GM18517 (cell line): ENCODE measurements around the gene RNF150.

Experiments used
- ATAC-seq: cut with Tn5 transposase; IDR thresholded peaks from one replicate; pipeline ENCODE4 v1.9.1; 2021; ENCODE audit warnings: mild to moderate bottlenecking, moderate library complexity; ENCODE audit not compliant: unreplicated experiment

RNF150 gene

DNA sequence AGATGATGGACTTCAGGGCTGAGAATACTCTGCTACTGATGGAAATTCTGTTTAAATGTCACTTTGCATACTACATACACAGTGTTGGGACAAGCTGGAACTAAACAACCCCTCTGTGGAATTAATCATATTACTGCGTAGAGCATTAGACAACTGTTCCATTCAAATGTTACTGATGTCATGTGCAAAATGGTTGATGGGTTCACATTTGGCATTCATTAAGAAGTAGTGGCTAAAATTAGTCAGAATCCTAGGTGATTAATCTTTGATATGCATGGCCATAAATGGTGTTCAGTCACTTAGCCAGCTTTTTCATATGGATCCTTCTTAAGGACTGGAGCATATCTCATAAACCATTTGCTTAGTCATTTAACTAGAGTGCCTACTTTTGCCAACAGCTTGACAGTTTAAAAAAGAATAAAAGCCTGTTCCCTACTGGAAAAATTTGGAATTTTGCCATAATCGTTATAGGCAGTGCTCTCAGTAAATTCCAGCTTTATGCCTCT lies 105.2 kb downstream of the RNF150 start:
- ATAC-seq = no peak

DNA sequence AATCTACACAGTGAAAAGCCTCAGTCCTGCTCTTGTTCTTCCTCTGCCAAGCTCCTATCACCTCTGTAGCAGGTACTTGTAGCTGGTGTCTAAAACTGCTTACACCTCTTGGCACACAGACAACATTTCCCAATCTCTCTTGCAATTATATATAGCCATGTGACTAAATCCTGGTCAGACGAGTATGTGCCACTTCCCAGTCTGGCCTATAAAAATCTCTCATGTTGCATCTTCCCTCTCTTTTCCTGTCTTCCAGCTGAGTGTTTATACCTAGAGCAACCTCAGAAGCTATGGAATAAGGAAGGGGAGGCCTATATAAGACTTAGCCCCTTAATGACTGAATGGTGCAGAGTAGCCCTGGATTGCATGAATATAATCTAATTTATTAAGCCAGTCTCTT lies 105.8 kb downstream of the RNF150 start:
- no peak for ATAC-seq

DNA sequence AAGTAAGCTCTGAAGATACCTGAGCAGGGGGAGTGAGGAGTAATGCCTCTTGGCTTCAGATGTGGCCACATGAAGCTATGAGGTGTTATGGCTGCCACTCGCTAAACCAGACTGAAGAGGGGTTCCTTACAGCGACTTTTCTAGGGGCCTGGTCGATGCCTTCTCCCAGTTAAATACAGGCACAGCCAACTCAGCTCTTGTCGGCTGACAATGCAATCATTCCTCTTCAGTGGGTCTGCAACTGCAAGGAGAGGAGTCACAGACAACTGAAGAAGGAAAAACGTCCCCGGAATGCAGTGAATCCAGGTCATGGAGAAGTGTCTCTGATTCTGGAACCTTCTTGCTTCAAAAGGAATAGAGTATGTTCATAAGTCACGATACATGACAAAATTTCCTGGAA lies 106.4 kb downstream of the RNF150 start:
- no peak for ATAC-seq

DNA sequence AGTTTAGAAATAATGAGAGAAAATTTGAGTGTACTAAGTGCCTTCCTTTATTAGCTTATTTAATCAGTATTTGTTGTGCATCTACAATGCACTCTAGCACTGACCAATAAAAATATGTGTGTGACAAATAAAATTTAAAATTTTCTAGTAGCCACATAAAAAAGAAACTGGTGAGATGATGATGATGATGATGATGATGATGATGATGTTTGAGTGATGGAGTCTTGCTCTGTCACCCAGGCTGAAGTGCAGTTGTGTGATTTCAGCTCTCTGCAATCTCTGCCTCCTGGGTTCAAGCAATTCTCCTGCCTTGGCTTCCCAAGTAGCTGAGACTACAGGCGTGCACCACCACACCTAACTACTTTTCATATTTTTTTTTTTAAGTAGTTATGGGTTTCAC lies 110.2 kb downstream of the RNF150 start:
- ATAC-seq = no peak

DNA sequence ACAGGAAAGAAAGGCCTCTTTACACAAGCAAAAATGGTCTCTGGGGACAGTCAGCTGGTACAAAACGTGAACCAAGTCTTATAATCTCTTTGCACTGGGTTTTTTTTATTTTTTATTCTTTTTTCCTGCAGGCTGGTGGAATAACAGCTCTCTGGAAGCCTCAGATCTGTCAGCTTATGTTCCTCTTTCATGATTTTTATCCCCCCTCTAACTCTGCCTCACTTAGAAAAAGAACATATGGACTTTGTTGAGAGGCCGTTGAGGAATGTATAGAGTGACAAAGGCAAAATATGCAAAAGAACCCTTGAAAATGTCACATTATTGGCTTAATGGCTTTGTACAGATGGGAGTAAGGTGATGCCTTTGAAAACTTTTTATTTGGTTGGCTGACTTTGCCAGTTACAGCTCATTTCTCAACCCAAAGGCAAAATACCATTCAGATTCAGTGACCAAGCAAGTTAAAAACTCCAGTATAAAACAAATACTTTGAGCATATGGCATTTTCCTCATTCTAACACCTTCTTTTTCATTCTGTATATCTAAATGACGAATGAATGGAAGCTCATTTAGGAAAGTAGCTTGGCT lies 111.1 kb downstream of the RNF150 start:
- ATAC-seq = no peak

DNA sequence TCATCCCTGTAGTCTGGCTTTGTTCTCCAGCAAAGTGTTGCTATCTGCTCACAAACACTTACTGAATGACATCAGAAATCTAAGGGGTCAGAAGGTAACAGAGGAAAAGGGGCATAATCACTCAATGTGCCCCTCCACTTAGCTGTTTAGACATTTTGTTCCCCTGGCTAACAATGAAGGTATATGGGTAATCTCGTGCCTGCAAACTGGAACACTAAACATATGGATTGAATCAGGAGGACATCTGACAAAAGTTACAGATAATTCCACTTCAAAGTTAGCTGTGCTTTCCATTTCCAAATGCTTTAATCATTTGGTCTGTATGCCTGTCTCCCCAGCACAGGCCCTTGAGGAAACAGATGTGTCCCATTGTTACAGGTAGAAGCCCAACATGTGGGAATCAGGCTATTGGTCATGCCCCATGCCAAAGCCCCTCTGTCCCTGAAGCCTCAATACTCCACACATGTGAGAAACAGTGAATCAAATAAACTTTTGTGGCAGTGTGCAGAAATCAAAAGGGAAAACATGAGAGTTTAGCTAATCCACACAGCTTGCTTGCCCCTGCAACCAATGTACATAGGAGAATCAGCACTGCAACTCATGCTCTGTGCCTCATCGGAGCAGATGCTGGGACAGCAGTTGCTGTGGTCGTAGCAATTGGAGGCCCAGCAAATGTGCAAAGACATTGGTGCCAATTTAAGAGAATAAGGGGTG lies 111.7 kb downstream of the RNF150 start:
- ATAC-seq = no peak

DNA sequence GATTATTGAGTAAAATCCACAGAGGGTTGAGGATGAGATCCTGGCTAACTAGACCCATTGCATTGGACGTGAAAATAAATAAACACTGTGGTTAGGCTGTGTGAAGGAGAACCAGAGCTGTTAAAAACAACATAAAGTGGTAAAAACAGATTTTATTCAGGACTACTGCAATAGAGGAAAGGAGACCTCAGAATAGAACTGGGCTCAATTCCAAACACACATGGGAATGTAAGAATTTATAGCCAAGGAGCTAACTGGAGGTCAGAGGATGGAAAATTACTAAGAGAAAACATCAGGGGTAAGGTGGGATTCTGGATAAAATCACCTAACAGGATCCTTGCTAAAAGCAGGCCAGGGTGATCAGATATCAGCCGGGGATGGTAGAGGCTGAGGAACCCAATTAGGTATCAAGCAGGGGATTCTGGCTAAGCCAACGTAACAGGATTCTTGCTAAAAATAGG lies 112.4 kb downstream of the RNF150 start:
- ATAC-seq = no peak

DNA sequence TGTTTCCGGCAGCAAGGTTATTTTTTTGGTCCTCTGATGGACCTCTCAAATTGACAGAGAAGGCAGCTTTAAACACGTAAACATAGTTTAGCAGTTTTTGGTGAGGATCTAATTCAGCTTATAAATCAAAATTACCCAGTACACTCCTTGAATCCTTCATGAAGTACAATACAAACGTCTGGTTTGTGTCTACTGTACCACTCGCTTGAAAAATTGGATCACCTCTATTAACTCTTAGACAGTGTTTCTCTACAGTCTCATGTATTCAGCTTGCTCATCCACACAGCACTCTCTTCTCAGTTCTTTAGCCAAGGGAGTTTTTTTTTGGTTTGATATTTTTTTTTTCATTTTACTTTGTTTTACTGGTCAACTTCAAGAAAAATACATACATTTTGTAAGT lies 113.5 kb downstream of the RNF150 start:
- no peak for ATAC-seq

DNA sequence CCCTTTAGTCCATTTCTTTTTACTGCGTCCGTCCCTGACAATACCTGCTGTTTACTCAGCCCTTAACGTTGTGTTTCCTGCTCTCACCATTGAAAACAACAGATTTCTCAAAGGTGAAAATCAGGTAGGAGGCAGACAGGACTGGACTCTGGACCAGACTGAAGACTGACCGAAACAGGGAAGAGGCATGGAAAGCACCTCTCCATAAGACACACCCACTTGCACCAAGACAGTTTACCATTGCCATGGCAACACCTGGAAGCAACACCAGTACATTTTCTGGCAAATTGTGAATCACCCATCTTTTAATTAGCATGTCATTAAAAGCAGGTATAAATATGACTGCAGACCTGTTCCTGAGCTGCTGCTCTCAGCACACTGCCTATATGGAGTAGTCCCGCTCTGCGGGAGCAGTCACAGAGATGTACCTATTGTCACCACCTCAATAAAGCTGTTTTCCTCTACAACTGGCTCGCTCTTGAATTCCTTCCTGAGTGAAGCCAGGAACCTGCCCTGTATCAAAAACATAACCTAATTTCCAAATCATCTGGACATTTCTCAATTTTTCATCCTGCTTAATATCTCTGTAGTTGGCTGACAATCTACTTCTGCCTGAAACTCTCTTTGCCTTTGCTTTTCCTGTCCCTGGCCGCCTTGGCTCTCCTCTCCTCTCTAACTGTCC lies 117.0 kb downstream of the RNF150 start:
- no peak for ATAC-seq

DNA sequence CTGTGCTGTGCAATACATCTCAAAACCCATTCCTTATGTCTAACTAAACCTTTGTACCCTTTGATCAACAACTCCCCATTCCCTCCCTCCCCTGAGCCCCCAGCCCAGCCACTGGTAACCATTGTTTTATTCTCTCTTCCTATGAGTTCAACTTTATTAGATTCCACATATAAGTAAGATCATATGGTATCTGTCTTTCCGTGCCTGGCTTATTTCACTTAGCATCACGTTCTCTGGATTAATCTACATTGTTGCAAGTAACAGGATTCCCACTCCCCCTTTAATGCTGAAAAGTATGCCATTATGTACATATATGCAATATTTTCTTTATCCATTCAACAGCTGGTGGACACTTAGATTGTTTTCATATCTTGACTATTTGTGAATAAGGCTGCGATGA lies 119.4 kb downstream of the RNF150 start:
- ATAC-seq = no peak

DNA sequence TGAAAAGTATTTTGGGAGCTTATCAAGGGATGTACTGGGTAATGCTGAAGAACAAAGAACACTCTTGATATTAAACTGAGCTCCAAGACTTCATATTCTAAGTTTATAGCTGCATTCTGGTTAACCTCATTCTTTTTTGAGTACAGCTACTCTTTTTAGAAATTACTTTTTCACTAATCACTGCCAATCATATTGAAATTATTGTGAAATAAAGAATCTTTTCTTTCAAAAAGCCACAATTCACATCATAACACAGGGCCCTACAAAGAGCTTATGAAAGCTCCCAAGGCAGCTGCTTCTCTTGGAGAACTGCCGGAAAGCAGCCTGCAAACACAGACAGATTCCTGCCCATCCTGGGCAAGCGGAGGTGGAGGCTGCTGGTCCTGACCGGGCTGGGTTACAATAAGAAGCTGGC lies 121.4 kb downstream of the RNF150 start:
- no peak for ATAC-seq

DNA sequence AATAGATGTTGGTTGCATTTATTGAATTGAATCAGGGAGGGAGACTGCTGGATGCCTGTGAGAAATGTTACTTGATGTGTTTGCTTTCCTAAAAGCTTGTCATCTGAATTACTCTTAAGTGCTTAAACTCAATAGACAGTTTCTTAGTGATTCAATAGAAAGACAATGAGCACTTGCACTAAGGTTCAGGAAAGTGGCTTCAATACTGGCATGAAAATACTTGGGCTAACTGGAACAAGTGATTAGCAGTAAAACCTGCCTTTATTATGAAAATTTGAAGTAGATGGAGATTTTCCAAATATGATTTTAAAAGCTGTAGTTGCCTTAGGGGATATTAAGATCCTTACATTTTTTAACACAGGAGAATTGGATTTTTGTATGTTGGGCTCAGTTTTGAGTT lies 123.3 kb downstream of the RNF150 start:
- ATAC-seq = no peak

DNA sequence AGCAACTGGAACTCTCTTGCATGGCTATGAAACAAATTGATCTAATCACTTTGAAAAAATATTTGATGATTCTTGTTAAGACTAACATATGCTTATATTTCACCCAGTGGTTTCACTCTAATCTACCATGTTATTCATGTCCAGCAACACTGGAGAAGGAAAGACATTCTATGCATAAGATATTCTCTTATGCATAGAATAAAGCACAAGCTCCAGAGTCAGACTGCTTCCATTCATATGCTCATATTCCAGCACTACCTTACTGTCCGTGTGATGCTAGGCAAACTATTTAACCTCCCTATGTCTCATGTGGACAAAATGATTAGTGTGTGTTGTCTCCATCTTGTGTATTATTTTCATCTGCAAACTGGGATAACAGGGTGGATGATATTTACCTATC lies 124.1 kb downstream of the RNF150 start:
- ATAC-seq = no peak

DNA sequence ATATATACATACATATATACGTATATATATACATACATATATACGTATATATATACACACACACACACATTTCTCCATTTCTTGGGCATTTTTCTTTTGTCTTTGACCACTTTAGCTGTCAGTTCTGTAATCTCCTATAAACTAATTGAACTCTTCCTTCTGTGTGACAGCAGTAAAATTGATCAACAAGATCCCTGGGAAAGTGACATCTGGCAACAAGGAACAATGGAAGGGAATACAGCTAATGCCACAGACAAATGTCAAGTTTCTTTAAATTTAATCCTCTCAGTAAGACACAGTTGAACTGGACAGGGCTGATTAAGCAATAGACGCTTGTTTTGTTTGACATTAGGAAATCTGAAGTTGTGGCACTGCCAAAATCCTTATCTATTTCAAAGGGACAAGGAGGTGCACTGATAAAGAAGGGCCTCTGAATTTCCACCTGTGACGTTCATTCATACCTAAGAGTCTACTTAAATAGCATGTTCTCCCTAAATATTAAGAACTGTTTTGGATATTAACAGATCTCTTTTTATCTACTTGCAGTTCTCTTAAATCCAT lies 126.9 kb downstream of the RNF150 start:
- ATAC-seq = no peak

DNA sequence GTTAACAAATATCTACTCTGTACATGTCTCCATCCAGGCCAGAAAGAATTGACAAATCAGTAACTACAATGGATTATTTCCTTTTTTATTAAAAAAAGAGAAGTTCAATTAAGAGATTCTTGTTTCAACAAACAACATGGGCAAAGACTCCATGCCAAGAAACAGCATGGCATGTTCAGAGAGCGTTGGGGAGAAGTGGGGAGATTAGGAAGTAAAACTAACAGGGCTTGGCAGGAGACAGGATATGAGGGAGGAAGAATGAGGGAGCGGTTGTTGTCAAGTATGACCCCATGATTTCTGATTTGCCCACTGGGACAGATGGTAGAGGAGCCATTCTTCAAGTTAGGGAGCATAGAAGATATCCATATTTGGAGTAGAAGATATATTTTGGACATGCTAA lies 128.4 kb downstream of the RNF150 start:
- no peak for ATAC-seq

DNA sequence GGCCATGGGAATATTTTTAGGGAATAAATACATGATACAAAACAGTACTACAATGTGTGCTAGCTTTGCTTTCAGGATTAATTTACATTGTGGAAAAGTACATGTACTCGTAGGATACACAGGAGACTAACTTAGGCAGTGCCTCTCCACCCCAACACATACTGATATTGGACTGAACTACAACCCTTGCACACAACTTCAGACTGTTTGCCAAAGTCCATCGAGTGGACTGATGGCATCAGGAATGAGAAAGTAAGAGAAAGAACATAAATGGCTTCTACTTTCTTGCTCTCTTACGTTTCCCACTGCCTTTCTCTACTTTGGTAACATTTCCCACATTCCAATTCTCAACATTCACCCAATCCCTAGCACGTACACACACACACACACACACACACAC lies 130.1 kb downstream of the RNF150 start:
- no peak for ATAC-seq

DNA sequence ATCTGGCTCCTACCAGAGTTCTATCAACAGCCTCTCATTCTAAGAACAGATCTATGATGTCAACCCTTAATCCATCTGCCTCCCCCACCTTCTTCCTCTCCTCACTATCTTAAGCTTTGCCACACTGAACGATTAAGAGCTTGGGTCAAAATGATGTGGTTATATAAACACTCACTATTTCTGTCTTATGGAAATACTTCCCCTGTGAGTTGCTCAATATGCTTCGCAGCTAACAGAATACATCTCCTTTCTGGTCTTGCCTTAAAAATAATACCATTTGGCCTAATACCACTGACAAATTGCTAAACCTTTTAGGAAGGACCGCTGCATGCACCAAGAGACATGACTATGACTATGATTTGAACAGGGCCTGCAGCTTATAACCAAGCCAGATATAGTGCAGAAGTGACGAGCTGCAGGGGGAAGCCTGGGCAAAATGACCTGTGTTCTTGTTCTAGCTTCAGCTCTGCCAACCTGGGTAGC lies 130.9 kb downstream of the RNF150 start:
- ATAC-seq = no peak

DNA sequence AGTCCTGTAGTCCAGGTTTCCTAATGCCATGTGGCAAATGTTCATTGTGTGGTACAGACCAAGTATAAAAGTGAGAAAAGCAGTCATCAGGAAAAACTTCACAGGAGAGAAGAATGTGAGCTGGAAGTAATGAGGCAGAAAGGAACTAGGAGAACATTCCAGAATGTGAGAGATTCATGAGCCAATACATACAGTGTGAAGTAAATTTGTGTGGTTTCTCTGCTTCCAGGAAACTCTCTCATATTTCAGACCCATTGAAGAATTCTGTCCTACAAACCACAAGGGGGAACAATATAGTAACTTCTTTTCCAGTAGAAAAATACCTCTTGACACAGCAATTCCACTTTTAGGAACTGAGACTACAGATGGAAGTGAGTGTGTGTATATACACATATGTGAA lies 136.5 kb downstream of the RNF150 start:
- no peak for ATAC-seq

DNA sequence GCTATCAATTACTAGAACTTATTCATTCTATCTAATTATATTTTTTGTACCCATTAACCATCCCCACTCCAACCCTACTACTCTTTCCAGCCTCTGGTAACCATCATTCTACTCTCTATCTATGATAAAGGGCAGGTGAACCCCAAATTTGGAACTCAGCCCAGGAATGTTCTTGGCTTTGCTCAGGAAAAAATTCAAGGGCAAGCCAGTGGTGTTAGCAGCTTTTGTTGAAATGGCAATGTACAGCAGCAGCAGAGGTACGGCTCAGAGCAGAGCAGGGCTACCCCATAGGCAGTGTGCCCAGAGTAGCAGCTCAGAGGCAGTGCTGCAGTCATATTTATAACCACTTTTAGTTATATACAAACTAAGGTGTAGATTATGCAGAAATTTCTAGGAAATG lies 138.2 kb downstream of the RNF150 start:
- ATAC-seq = no peak

DNA sequence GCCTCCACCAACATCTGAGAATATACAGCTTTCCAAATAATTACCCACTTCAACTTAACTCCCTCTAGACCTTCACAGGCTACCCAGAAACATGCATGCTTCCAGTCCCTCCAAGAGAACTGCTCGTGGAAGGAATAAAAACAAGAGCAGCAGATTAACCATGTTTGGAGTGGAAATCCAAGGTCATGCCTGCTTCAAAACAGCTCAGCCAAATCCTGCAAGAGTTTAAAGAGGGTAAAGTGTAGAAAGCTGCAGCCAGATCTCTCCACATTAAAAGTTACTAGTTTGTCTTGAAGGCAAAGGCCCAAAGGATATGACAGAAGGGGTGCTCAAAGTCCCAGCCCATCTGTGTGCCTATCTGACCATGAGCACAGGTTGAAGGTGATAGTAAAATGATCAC lies 139.3 kb downstream of the RNF150 start:
- no peak for ATAC-seq

DNA sequence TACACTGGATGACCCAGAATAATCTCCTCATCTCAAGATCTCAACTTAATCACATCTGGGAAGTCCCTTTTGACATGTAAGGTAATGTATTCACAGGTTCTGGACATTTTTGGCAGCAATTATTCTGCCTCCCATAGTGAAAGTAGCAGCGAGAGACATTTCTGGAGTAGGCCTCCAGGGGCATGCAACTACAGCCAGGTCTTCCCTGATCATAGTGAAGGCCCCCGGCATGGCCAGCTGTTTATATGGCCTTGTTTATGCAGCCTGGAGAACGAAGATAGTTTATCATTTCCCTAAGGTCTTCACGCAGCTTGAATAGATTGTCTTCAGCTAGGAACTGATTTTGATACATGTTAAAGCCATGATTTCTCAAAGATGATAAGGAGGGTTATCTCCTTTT lies 139.9 kb downstream of the RNF150 start:
- no peak for ATAC-seq

DNA sequence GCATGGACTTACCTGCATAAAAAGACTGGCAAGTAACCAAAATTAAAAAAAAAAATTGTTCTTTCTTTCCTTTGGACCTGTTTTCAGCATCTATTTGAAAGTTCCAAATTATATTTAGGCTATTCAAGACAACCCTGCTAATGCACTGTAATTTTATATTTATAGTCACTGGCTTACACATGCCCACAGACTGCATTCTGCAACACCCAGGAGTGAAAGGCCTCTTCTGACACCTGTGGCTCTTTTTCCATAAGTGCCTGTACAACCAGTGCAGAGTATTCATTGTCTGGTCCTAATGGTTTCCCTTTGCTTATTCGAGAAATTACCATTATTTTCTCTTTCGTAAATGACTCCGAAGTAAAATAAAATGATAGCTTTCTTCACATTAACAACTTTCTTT lies 143.3 kb downstream of the RNF150 start:
- ATAC-seq = no peak
